Karpas-422 (cell line): ENCODE results near the gene HLA-F. TPM values are rescaled to one million over a fixed set of nuclear protein-coding genes. Genes with fewer than 3 reads are reported as not detected.

Experiments used
- DNase-seq: peaks from one replicate; pipeline ENCODE4 v3.0.0-alpha.2; 2015
- H2AFZ ChIP-seq: fragments of 200-600 bp; sonication (generic); 2 replicates; pipeline ENCODE4 v1.6.1; 2014; ENCODE audit warnings: antibody characterized with exemption, low read length, mixed read lengths
- H3K27ac ChIP-seq: fragments of 200-600 bp; sonication (generic); 2 replicates; pipeline ENCODE4 v1.5.1; 2014; ENCODE audit warnings: mild to moderate bottlenecking, low read length, moderate library complexity
- H3K27me3 ChIP-seq: fragments of 200-600 bp; sonication (generic); 2 replicates; pipeline ENCODE4 v1.6.1; 2014; ENCODE audit warnings: low read length, mixed read lengths
- H3K36me3 ChIP-seq: fragments of 200-600 bp; sonication (generic); 2 replicates; pipeline ENCODE4 v1.6.1; 2014; ENCODE audit warnings: low read length, mixed read lengths; ENCODE audit not compliant: insufficient read depth
- H3K4me1 ChIP-seq: fragments of 200-600 bp; sonication (generic); 2 replicates; pipeline ENCODE4 v1.6.1; 2014; ENCODE audit warnings: mild to moderate bottlenecking, low read length, mixed read lengths
- H3K4me2 ChIP-seq: fragments of 200-600 bp; sonication (generic); 2 replicates; pipeline ENCODE4 v1.6.1; 2014; ENCODE audit warnings: low read length, low read depth, mild to moderate bottlenecking; ENCODE audit not compliant: poor library complexity, severe bottlenecking
- H3K4me3 ChIP-seq: fragments of 200-600 bp; sonication (generic); 2 replicates; pipeline ENCODE4 v1.5.1; 2014; ENCODE audit warnings: mild to moderate bottlenecking, antibody characterized with exemption, low read length, mixed read lengths
- H3K79me2 ChIP-seq: fragments of 200-600 bp; sonication (generic); 2 replicates; pipeline ENCODE4 v1.6.1; 2014; ENCODE audit warnings: mild to moderate bottlenecking, low read length, mixed read lengths
- H3K9ac ChIP-seq: fragments of 200-600 bp; sonication (generic); 2 replicates; pipeline ENCODE4 v1.6.0; 2014; ENCODE audit warnings: low read length
- H3K9me2 ChIP-seq: fragments of 200-600 bp; sonication (generic), shearing (Covaris generic); replicated peaks from 2 replicates; pipeline ENCODE4 v1.6.0; 2014; ENCODE audit warnings: mild to moderate bottlenecking, low read length, moderate library complexity; ENCODE audit not compliant: insufficient read depth
- H3K9me3 ChIP-seq: fragments of 300-700, 200-600 bp; sonication (generic); 2 replicates; pipeline ENCODE4 v1.6.1; 2014; ENCODE audit warnings: low read length, mixed read lengths
- H4K20me1 ChIP-seq: fragments of 200-600 bp; sonication (generic); 2 replicates; pipeline ENCODE4 v1.6.1; 2014; ENCODE audit warnings: mild to moderate bottlenecking, antibody characterized with exemption, low read length, low read depth; ENCODE audit not compliant: insufficient read depth
- total RNA-seq: library from RNA; depleted of rRNA; stranded (reverse); fragments of >200 nt; shearing (Covaris generic); gene quantifications from 2 replicates; pipeline ENCODE4 v1.2.3, GENCODE V29; 2014; ENCODE audit warnings: low replicate concordance; rRNA removed

HLA-F gene
- total RNA-seq = 8.5 and 17.2 TPM in 2 replicates

- Histone ChIP-seq H3K27me3 (no peaks in the 10 kb centered on the region), H3K4me1 (no peaks in the 10 kb centered on the region), H3K9ac (no peak within 1 kb of the TSS), H3K79me2 (no peaks in the 10 kb centered on the region), H3K4me3 (0 out of 2 replicates have a peak within 1 kb of the TSS, but pooled peaks have one; percentile 30), H4K20me1 (no peaks in the 10 kb centered on the region), H3K36me3 (no peaks in the 10 kb centered on the region), H3K9me2 (no peaks in the 10 kb centered on the region), H2AFZ (no peak within 1 kb of the TSS), H3K4me2 (peak within 1 kb of the TSS; percentile 29), H3K9me3 (no peaks in the 10 kb centered on the region), H3K27ac (no peak within 1 kb of the TSS)
- peak; percentile 65 for DNase-seq
Observed at GRCh38 chr6:29723262-29723665, at the start of gene HLA-F. HLA-F (plus strand) TSS chr6:29723434; CDS start chr6:29723464, 30 bp downstream.

- H2AFZ ChIP-seq = no peak overlapping the region
Observed at GRCh38 chr6:29674008-29674407, 49.2 kb upstream of the HLA-F start.

GRCh38 chr6:29675561-29675960 lies 47.7 kb upstream of the HLA-F start:
- Histone ChIP-seq H4K20me1 (no peaks in the 10 kb centered on the region), H3K27me3 (no peaks in the 10 kb centered on the region), H3K9ac (no peak overlapping the region), H3K4me3 (no peak overlapping the region), H3K9me2 (no peaks in the 10 kb centered on the region), H3K27ac (no peak overlapping the region), H3K4me1 (no peaks in the 10 kb centered on the region), H3K9me3 (no peaks in the 10 kb centered on the region), H3K36me3 (no peaks in the 10 kb centered on the region), H3K79me2 (no peaks in the 10 kb centered on the region), H2AFZ (no peak overlapping the region), H3K4me2 (no peak overlapping the region)
- no peak for DNase-seq

More at GRCh38 chr6:29674008-29674407, 49.2 kb upstream of the HLA-F start:
- H3K27me3 ChIP-seq = no peaks in the 10 kb centered on the region
- H3K36me3 ChIP-seq = no peaks in the 10 kb centered on the region
- H3K4me2 ChIP-seq = no peak overlapping the region
- no peaks in the 10 kb centered on the region for H3K9me3 ChIP-seq
- H3K9ac ChIP-seq = no peak overlapping the region
- H3K4me3 ChIP-seq = no peak overlapping the region
- no peak overlapping the region for H3K27ac ChIP-seq
- no peak for DNase-seq
- no peaks in the 10 kb centered on the region for H3K9me2 ChIP-seq
- no peaks in the 10 kb centered on the region for H3K79me2 ChIP-seq
- no peaks in the 10 kb centered on the region for H4K20me1 ChIP-seq
- no peaks in the 10 kb centered on the region for H3K4me1 ChIP-seq

GRCh38 chr6:29676981-29677601 lies 46.1 kb upstream of the HLA-F start:
- Histone ChIP-seq H3K27ac (no peak overlapping the region), H2AFZ (no peak overlapping the region)

GRCh38 chr6:29678114-29678513 lies 45.1 kb upstream of the HLA-F start:
- H3K36me3 ChIP-seq = no peaks in the 10 kb centered on the region
- no peak overlapping the region for H3K9ac ChIP-seq
- no peak for DNase-seq
- no peaks in the 10 kb centered on the region for H3K27me3 ChIP-seq
- no peak overlapping the region for H3K4me3 ChIP-seq
- H3K4me2 ChIP-seq = no peak overlapping the region
- H4K20me1 ChIP-seq = no peaks in the 10 kb centered on the region
- no peaks in the 10 kb centered on the region for H3K9me3 ChIP-seq
- no peak overlapping the region for H2AFZ ChIP-seq
- H3K79me2 ChIP-seq = no peaks in the 10 kb centered on the region
- no peaks in the 10 kb centered on the region for H3K9me2 ChIP-seq
- H3K4me1 ChIP-seq = no peaks in the 10 kb centered on the region
- no peak overlapping the region for H3K27ac ChIP-seq

More at GRCh38 chr6:29676981-29677601, 46.1 kb upstream of the HLA-F start:
- Histone ChIP-seq H3K27me3 (no peaks in the 10 kb centered on the region), H3K4me2 (no peak overlapping the region), H3K9me3 (no peaks in the 10 kb centered on the region), H4K20me1 (no peaks in the 10 kb centered on the region), H3K36me3 (no peaks in the 10 kb centered on the region), H3K9me2 (no peaks in the 10 kb centered on the region), H3K79me2 (no peaks in the 10 kb centered on the region), H3K4me1 (no peaks in the 10 kb centered on the region), H3K9ac (no peak overlapping the region), H3K4me3 (no peak overlapping the region)
- no peak for DNase-seq

GRCh38 chr6:29679962-29680361 lies 43.3 kb upstream of the HLA-F start:
- Histone ChIP-seq H3K9me3 (no peaks in the 10 kb centered on the region), H3K79me2 (no peaks in the 10 kb centered on the region), H2AFZ (no peak overlapping the region), H3K27ac (no peak overlapping the region), H3K36me3 (no peaks in the 10 kb centered on the region), H3K4me2 (no peak overlapping the region), H3K9me2 (no peaks in the 10 kb centered on the region), H3K9ac (no peak overlapping the region), H3K4me3 (no peak overlapping the region), H4K20me1 (no peaks in the 10 kb centered on the region), H3K4me1 (no peaks in the 10 kb centered on the region), H3K27me3 (no peaks in the 10 kb centered on the region)
- DNase-seq = no peak

- no peaks in the 10 kb centered on the region for H4K20me1 ChIP-seq
- no peaks in the 10 kb centered on the region for H3K9me2 ChIP-seq
- no peak for DNase-seq
- no peak overlapping the region for H3K4me2 ChIP-seq
- H3K36me3 ChIP-seq = no peaks in the 10 kb centered on the region
- no peaks in the 10 kb centered on the region for H3K79me2 ChIP-seq
- H3K9me3 ChIP-seq = no peaks in the 10 kb centered on the region
- no peak overlapping the region for H3K27ac ChIP-seq
- H3K4me3 ChIP-seq = no peak overlapping the region
- H2AFZ ChIP-seq = no peak overlapping the region
- H3K27me3 ChIP-seq = no peaks in the 10 kb centered on the region
- no peak overlapping the region for H3K9ac ChIP-seq
- no peaks in the 10 kb centered on the region for H3K4me1 ChIP-seq
Observed at GRCh38 chr6:29680416-29680815, 42.8 kb upstream of the HLA-F start.

GRCh38 chr6:29680904-29681303 lies 42.3 kb upstream of the HLA-F start, which contains the start of gene ZFP57:
ZFP57 (minus strand) TSS chr6:29681152; CDS start chr6:29677003, 4,149 bp downstream.
- DNase-seq = no peak
- no peaks in the 10 kb centered on the region for H3K79me2 ChIP-seq
- no peaks in the 10 kb centered on the region for H3K9me3 ChIP-seq
- H3K4me3 ChIP-seq = no peak within 1 kb of the TSS
- no peaks in the 10 kb centered on the region for H4K20me1 ChIP-seq
- no peak within 1 kb of the TSS for H3K27ac ChIP-seq
- H2AFZ ChIP-seq = no peak within 1 kb of the TSS
- H3K4me1 ChIP-seq = no peaks in the 10 kb centered on the region
- no peaks in the 10 kb centered on the region for H3K9me2 ChIP-seq
- no peak within 1 kb of the TSS for H3K4me2 ChIP-seq
- H3K27me3 ChIP-seq = no peaks in the 10 kb centered on the region
- no peak within 1 kb of the TSS for H3K9ac ChIP-seq
- H3K36me3 ChIP-seq = no peaks in the 10 kb centered on the region
